Measurements from ENCODE around the gene ALK. TPM values are rescaled to one million over a fixed set of nuclear protein-coding genes. Genes with fewer than 3 reads are reported as not detected.
A peak's percentile ranks its signal among the peaks of the same experiment; 100 is the strongest.

Gene ALK
- total RNA-seq, 1 experiment from 2014 or later, result 4.8 TPM

DNA sequence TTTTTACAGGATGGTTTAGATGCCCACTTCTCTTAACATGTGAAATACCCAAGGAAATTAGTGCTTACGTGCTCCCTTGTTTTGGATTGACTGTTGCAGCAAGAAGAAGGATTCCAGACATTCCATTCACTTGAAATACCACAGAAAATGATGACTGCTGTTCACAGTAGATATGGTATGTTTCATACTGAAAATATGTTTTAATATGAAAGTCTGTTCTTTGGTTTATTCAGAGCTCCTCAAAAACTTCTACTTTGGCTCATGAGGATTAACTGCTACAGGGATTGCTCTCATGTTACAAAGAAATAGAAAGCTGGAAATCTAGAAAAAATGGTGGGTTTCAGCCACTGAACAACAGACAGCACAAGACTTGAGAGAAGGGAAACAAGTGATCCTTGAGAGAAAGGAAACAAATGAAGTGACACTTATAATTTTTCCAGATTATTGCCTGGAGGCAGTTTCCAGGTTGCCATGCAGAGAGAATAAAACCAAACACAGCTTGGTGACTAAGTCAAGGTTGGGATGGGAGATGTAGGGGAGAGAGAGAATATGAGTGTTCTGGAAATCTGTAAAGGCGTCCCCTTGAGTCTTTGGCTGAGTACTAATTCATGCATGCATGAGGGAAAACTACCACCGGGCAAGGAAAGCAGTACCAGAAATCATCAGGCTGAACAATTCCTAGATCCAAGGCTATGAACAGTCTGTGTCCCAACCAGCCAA is 458.0 kb downstream of the ALK start:
- no peak for DNase-seq (ENCODE audit: low read depth, low spot score)
- in situ Hi-C loops (cut with HindIII; ENCODE audit: low pct_unique_long_range_greater_than_20kb, low sequenced_read_pairs), result no loop called here

GRCh38 chr2:29462293-29462692 is 459.1 kb downstream of the ALK start:
- no peak for DNase-seq (ENCODE audit: low read depth, low spot score)
- in situ Hi-C loops (cut with HindIII; ENCODE audit: low pct_unique_long_range_greater_than_20kb, low sequenced_read_pairs), result no loop called here

DNA sequence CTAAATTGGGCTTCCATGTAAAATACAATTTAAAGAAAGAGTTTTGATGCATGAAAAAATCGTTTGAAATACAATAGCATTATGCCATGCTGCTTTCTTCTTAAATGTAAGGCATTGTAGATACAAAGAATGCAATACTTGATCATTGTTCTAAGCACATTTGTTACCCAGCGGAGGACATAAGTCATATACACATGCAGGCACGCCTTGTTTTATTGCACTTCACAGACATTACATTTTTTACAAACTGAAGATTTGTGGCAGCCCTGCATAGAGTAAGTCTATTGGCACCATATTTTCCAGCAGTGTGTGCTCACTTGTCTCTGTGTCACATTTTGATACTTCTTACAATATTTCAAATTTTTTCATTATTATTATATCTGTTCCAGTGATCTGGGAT is 461.2 kb downstream of the ALK start:
- in situ Hi-C loops (cut with HindIII; ENCODE audit: low pct_unique_long_range_greater_than_20kb, low sequenced_read_pairs), result no loop called here
- DNase-seq (ENCODE audit: low read depth, low spot score), result no peak

- in situ Hi-C loops (cut with HindIII; ENCODE audit: low pct_unique_long_range_greater_than_20kb, low sequenced_read_pairs), result no loop called here
- DNase-seq (ENCODE audit: low read depth, low spot score), result no peak
Measured at GRCh38 chr2:29459445-29460179, 461.8 kb downstream of the ALK start.

- in situ Hi-C loops (cut with HindIII; ENCODE audit: low pct_unique_long_range_greater_than_20kb, low sequenced_read_pairs), result no loop called here
- DNase-seq (ENCODE audit: low read depth, low spot score), result no peak
Measured at GRCh38 chr2:29456429-29456828, 465.0 kb downstream of the ALK start.

GRCh38 chr2:29455200-29455860 is 466.1 kb downstream of the ALK start:
- in situ Hi-C loops (cut with HindIII; ENCODE audit: low pct_unique_long_range_greater_than_20kb, low sequenced_read_pairs), result no loop called here
- DNase-seq (ENCODE audit: low read depth, low spot score), result peak; percentile 100

DNA sequence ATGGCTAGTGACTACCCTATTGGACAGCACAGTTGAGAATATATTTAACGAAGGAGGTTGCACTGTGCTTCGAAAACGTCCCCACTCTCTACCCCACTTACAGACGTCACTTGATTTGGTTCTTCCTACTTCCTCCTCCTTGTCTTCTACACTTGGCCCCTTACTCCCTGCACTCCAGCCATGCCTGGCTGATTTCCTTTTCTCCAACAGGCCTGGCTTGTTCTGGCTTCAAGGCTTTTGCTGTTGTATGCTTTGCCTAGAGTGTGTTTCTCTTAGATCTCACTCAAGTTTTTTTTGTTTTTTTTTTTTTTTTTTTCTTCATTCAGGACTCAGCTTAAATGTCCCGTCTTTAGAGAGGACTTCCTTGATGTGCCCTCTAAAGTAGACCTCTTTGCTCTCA is 469.4 kb downstream of the ALK start:
- no peak for DNase-seq (ENCODE audit: low read depth, low spot score)
- in situ Hi-C loops (cut with HindIII; ENCODE audit: low pct_unique_long_range_greater_than_20kb, low sequenced_read_pairs), result no loop called here

DNA sequence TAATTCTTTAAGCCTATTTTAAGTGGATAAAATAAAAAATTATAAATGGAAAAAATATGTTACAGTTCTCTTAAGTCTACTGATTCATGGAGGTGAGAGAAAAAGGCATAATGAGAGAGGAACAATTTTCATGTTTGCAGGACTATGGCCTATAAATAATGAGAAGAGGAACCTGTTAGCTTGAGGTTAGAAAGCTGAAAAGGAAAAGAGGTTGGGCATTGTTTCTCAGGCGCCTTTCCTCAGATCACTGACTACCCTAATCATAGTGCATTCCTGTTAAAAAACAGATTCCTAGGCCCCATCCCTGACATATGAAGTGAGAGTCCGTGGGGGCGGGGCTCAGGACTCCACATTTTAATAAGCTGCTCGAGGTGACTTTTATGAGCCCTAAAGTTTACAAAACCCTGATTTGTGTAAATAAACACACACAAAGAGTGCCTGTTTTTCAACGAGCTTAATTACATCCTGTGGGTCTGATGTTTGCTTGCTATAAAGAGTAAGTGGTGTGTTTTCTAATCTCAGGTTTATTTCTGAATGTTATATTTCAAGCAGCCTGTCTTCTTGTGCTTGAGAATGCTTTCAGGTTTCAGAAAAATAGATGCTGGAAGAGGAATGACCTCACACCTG is 470.7 kb downstream of the ALK start:
- in situ Hi-C loops (cut with HindIII; ENCODE audit: low pct_unique_long_range_greater_than_20kb, low sequenced_read_pairs), result no loop called here

DNA sequence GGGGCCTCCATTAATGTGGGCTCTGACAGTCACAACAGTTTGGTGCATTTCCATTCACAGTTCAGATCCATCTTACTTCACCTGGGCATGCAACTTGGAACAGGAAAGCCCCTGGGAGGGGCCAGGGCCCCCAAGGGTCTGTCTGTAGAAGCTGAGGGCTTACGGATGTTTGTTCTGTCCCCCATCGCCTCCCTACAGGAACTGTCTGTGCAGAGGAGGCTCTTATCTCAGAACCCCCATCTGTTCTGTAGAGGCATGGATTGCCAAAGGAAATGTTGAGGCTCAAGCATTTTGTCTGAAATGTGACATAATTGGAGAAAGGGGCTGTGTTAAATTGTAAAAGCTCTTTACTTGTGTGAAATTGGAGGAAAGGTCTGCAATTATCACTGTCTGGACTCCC is 471.9 kb downstream of the ALK start:
- in situ Hi-C loops (cut with HindIII; ENCODE audit: low pct_unique_long_range_greater_than_20kb, low sequenced_read_pairs), result no loop called here
- DNase-seq (ENCODE audit: low read depth, low spot score), result no peak

More for the DNA sequence above, 470.7 kb downstream of the ALK start:
- DNase-seq (ENCODE audit: low read depth, low spot score), result no peak

GRCh38 chr2:29448096-29448688 is 473.2 kb downstream of the ALK start:
- no peak for DNase-seq (ENCODE audit: low read depth, low spot score)
- in situ Hi-C loops (cut with HindIII; ENCODE audit: low pct_unique_long_range_greater_than_20kb, low sequenced_read_pairs), result no loop called here

DNA sequence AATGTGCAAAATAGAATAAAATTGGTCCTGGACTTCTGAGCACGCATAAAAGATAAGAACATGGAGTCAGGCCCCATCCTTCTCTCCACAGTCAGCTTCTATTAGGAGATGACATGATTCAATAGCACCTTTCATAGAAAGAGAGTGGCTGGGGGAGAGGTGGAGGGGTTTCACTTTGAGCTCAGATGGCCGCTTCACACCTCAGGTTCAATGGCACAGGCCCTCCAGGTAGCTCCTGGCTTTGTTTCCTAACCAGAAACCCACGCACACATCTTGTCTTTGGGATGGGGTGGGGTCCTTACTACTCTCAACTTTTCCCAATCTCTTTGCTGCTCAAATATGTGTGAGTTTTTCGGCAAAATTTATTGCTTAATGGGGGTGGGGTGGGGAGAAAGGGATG is 473.9 kb downstream of the ALK start:
- in situ Hi-C loops (cut with HindIII; ENCODE audit: low pct_unique_long_range_greater_than_20kb, low sequenced_read_pairs), result no loop called here

DNA sequence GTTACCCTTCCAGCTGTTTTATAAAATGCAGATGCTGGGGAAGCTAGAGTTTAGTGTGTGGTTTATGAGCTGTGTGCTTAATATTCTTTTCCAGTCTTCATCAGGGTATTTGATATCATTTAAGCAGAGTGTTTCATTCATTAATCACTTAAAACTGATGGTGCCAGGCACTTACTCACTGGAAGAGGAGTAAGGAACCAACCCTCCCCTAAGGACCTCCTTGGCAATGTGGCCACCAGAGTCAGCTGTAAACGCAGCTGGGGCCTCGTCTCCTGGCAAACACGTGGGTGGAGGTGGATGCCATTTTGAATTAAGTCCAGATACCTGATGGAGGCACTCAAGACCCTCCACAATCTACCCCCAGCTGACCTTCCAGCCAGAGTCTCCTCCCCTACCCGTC is 474.5 kb downstream of the ALK start:
- in situ Hi-C loops (cut with HindIII; ENCODE audit: low pct_unique_long_range_greater_than_20kb, low sequenced_read_pairs), result no loop called here
- DNase-seq (ENCODE audit: low read depth, low spot score), result no peak

More for the DNA sequence above, 473.9 kb downstream of the ALK start:
- no peak for DNase-seq (ENCODE audit: low read depth, low spot score)

- in situ Hi-C loops (cut with HindIII; ENCODE audit: low pct_unique_long_range_greater_than_20kb, low sequenced_read_pairs), result no loop called here
- no peak for DNase-seq (ENCODE audit: low read depth, low spot score)
Measured at GRCh38 chr2:29444150-29444549, 477.2 kb downstream of the ALK start.

- in situ Hi-C loops (cut with HindIII; ENCODE audit: low pct_unique_long_range_greater_than_20kb, low sequenced_read_pairs), result no loop called here
- DNase-seq (ENCODE audit: low read depth, low spot score), result peak; percentile 66
Measured at GRCh38 chr2:29443627-29444026, 477.8 kb downstream of the ALK start.

DNA sequence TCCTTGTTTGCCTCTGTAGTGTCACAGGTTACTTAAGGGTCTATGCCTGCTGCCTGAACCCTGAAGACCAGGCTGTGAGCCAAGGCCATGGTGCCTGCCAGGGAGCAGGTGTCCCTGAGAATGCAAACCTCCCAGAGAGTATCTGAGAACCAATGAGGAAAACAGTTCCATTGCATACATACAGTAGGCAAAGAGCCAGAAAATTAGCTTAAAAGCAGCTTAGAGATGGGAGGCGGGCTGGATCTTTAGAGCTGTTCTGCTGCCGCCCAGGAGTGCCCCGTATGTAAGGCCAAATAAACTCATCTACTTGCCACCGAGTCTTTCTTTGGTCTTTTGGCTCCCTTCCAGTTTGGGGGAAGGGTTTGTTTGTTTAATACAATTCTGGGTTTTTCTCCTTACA is 478.2 kb downstream of the ALK start:
- in situ Hi-C loops (cut with HindIII; ENCODE audit: low pct_unique_long_range_greater_than_20kb, low sequenced_read_pairs), result no loop called here
- DNase-seq (ENCODE audit: low read depth, low spot score), result no peak

GRCh38 chr2:29440921-29441623 is 480.3 kb downstream of the ALK start:
- in situ Hi-C loops (cut with HindIII; ENCODE audit: low pct_unique_long_range_greater_than_20kb, low sequenced_read_pairs), result no loop called here
- no peak for DNase-seq (ENCODE audit: low read depth, low spot score)

DNA sequence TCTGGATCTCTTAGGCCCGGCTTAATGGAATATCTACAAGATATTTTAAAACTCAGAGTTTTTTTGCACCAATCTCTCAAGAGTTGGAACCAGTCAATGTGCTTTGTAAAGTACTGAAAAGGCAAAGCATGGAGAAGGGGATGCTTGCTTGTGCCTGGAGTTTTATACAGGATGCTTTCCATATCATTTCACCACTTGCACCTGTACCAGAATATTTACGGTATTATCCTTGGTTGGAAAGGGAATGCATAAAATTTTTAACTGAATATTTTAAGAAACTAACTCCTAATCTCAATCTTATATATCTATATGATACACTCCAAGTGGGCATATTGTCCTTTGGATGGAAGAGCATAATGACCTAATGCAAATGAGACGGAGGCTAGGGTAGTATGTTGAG is 487.5 kb downstream of the ALK start:
- in situ Hi-C loops (cut with HindIII; ENCODE audit: low pct_unique_long_range_greater_than_20kb, low sequenced_read_pairs), result no loop called here
- no peak for DNase-seq (ENCODE audit: low read depth, low spot score)
